Testis (tissue), 2 donors: ENCODE results near the gene RAPGEF4.

Source experiments
- CTCF ChIP-seq, 3 experiments: fragments of 450-650 bp in 2 of 3; fragments of 200-600 bp in 1 of 3; sonication (generic) in 1 of 3; IDR thresholded peaks; one replicate each; pipeline ENCODE4 v1.5.1; 2016 to 2019; ENCODE audit warnings: antibody characterized with exemption in 3 of 3, mild to moderate bottlenecking in 2 of 3, moderate library complexity in 1 of 3
- POLR2A ChIP-seq: fragments of 450-650 bp; IDR thresholded peaks from one replicate; pipeline ENCODE4 v1.6.1; 2017; ENCODE audit warnings: antibody characterized with exemption, mild to moderate bottlenecking, moderate library complexity

GRCh38 chr2:172996387-172996961 lies 260.8 kb downstream of the RAPGEF4 start:
- TF ChIP-seq CTCF (IDR thresholded peaks at IDR 0.05) (no peak), POLR2A (no peak)
